Prostate gland (tissue), 2 donors: ENCODE data around the gene SMARCA4. TPM values are rescaled to one million over a fixed set of nuclear protein-coding genes. Genes with fewer than 3 reads are reported as not detected.

Experiments used
- DNase-seq: peaks from one replicate; pipeline ENCODE4 v3.0.0-alpha.2; 2019; ENCODE audit warnings: low spot score
- H3K27ac ChIP-seq, 2 donors: fragments of 200-600 bp; sonication (generic); 2 replicates each; pipeline ENCODE4 v1.5.1; 2017 to 2019
- H3K27me3 ChIP-seq: fragments of 200-600 bp; sonication (generic); replicated peaks from 2 replicates; pipeline ENCODE4 v1.5.1; 2019; ENCODE audit not compliant: insufficient read depth
- H3K36me3 ChIP-seq, 2 donors: fragments of 200-600 bp; sonication (generic); 1 replicate in 1 of 2; 2 replicates in 1 of 2; pipeline versions ENCODE4 v1.5.1 to v1.8.1; 2017 to 2019
- H3K4me1 ChIP-seq: fragments of 200-600 bp; sonication (generic); replicated peaks from 2 replicates; pipeline ENCODE4 v1.5.1; 2019
- H3K4me3 ChIP-seq, 2 donors: fragments of 200-600 bp; sonication (generic); 2 replicates each; pipeline ENCODE4 v1.5.1; 2017 to 2019
- H3K9me3 ChIP-seq: fragments of 200-600 bp; sonication (generic); 2 replicates; pipeline ENCODE4 v1.5.1; 2017
- POLR2A ChIP-seq: fragments of 450-650 bp; IDR thresholded peaks from one replicate; pipeline ENCODE4 v1.6.1; 2016; ENCODE audit warnings: antibody characterized with exemption, mild to moderate bottlenecking
- POLR2AphosphoS5 ChIP-seq: sonication (generic); formaldehyde crosslinking; IDR thresholded peaks from one replicate; pipeline ENCODE4 v1.6.1; 2017; ENCODE audit warnings: antibody characterized with exemption
- WGBS: methylation state at CpG from one replicate; pipeline ENCODE4 v1.1.5; 2018; 5-methylcytosine and 5-hydroxymethylcytosine counted together
- intact Hi-C: fragments of 100-400 bp; cut with DNase I; formaldehyde crosslinking; loops from one replicate; pipeline ENCODE4 v1.14.2; 2022
- total RNA-seq, 2 donors: library from RNA; depleted of rRNA; stranded (reverse); fragments of >200 nt; gene quantifications; one replicate each; pipeline ENCODE4 v1.1.0, GENCODE V29; 2016
- TF ChIP-seq, protein P1 (sequence below), 4 experiments: fragments of 200-600 bp in 2 of 4; fragments of 450-650 bp in 2 of 4; sonication (generic) in 2 of 4; IDR thresholded peaks; 1 replicate in 3 of 4; 2 replicates in 1 of 4; pipeline ENCODE4 v1.5.1; 2016 to 2019; ENCODE audit warnings: antibody characterized with exemption in 4 of 4, mild to moderate bottlenecking in 2 of 4, moderate library complexity in 2 of 4

SMARCA4 gene
- total RNA-seq, 2 donors from 2014 or later: 98.5 to 152 TPM

DNA sequence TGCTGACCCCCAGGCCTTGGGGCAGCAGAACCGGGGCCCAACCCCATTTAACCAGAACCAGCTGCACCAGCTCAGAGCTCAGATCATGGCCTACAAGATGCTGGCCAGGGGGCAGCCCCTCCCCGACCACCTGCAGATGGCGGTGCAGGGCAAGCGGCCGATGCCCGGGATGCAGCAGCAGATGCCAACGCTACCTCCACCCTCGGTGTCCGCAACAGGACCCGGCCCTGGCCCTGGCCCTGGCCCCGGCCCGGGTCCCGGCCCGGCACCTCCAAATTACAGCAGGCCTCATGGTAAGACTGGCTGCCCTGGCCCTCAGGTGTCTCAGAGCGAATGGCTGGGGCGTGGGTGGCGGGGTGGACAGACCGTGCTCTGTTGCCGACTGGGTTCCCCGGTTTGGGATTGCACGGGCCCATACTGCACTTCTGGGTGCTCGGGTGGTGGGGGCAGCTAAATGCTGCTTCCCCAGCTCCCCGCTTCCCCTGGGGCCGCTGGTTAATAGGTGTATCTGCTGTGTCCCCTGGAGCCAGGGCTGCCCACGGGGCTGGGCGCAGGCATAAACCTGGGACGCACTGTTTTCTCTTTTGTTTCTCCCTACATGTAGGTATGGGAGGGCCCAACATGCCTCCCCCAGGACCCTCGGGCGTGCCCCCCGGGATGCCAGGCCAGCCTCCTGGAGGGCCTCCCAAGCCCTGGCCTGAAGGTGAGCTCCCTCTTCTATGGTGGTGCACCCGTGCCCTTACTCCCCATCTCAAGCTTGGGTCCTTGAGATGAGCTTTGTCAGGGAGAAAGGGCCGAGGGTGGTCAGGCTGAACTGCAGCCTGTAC lies 25.7 kb downstream of the SMARCA4 start:
- TF ChIP-seq, protein P1, sequence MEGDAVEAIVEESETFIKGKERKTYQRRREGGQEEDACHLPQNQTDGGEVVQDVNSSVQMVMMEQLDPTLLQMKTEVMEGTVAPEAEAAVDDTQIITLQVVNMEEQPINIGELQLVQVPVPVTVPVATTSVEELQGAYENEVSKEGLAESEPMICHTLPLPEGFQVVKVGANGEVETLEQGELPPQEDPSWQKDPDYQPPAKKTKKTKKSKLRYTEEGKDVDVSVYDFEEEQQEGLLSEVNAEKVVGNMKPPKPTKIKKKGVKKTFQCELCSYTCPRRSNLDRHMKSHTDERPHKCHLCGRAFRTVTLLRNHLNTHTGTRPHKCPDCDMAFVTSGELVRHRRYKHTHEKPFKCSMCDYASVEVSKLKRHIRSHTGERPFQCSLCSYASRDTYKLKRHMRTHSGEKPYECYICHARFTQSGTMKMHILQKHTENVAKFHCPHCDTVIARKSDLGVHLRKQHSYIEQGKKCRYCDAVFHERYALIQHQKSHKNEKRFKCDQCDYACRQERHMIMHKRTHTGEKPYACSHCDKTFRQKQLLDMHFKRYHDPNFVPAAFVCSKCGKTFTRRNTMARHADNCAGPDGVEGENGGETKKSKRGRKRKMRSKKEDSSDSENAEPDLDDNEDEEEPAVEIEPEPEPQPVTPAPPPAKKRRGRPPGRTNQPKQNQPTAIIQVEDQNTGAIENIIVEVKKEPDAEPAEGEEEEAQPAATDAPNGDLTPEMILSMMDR (IDR thresholded peaks at IDR 0.05): no peak
- TF ChIP-seq POLR2A: no peak
- TF ChIP-seq POLR2AphosphoS5: no peak
- Histone ChIP-seq H3K4me1 (no peaks in the 10 kb centered on the region), H3K27ac (no peak overlapping the region), H3K27me3 (no peaks in the 10 kb centered on the region), H3K9me3 (no peaks in the 10 kb centered on the region), H3K4me3 (no peak overlapping the region), H3K36me3 (peaks cover 5 to 7% of the 10 kb centered on the region in 2 donors)
- WGBS: 93% methylated on average over 30 of the region's 32 CpGs
- intact Hi-C loops: no loop called here
- no peak for DNase-seq

GRCh38 chr19:10987571-10988297 lies 26.9 kb downstream of the SMARCA4 start:
- TF ChIP-seq POLR2AphosphoS5 (no peak), POLR2A (no peak)
- TF ChIP-seq, protein P1 (IDR thresholded peaks at IDR 0.05): no peak
- intact Hi-C loops: no loop called here
- no peak for DNase-seq
- Histone ChIP-seq H3K36me3 (peaks cover 5 to 8% of the 10 kb centered on the region in 2 donors), H3K4me3 (no peak overlapping the region), H3K27me3 (no peaks in the 10 kb centered on the region), H3K4me1 (no peaks in the 10 kb centered on the region), H3K9me3 (no peaks in the 10 kb centered on the region), H3K27ac (no peak overlapping the region)
- 92% methylated on average over 32 of the region's 32 CpGs for WGBS

- TF ChIP-seq, protein P1 (IDR thresholded peaks at IDR 0.05): no peak
- TF ChIP-seq POLR2A (no peak), POLR2AphosphoS5 (no peak)
- 87% methylated on average over 2 of the region's 2 CpGs for WGBS
- intact Hi-C loops: no loop called here
- Histone ChIP-seq H3K27me3 (no peaks in the 10 kb centered on the region), H3K27ac (no peak overlapping the region), H3K9me3 (no peaks in the 10 kb centered on the region), H3K4me3 (no peak overlapping the region), H3K36me3 (peaks cover 5 to 8% of the 10 kb centered on the region in 2 donors), H3K4me1 (no peaks in the 10 kb centered on the region)
- no peak for DNase-seq
Measured at GRCh38 chr19:10988380-10988779, 27.6 kb downstream of the SMARCA4 start.

DNA sequence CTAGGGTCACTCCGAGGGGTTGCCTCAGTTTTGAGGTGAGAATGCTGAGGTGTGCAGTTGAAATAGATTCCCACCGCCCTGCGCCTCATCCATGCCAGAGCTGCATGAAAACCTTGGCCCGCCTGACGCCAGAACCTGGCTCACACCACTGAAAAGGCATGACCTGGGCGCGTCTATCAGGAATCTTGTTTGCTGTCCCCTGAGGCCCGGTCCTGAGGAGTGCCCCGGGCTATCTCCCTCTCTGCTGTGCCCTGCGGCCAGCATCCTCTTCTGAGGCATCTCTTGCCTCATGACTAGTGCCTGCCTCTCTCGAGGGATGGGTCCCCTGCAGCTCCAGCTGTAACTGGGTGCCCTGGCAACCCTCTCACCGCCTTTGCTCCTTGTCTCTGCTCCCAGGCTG lies 28.1 kb downstream of the SMARCA4 start:
- Histone ChIP-seq H3K9me3 (no peaks in the 10 kb centered on the region), H3K4me1 (no peaks in the 10 kb centered on the region), H3K36me3 (peaks cover 5 to 8% of the 10 kb centered on the region in 2 donors), H3K27ac (no peak overlapping the region), H3K27me3 (no peaks in the 10 kb centered on the region), H3K4me3 (no peak overlapping the region)
- no peak for DNase-seq
- no peak for TF ChIP-seq POLR2A
- TF ChIP-seq, protein P1 (IDR thresholded peaks at IDR 0.05): no peak
- TF ChIP-seq POLR2AphosphoS5: no peak
- intact Hi-C loops: no loop called here
- 84% methylated on average over 12 of the region's 12 CpGs for WGBS
